ENCODE results near the gene GLT8D1. TPM values are rescaled to one million over a fixed set of nuclear protein-coding genes. Genes with fewer than 3 reads are reported as not detected.

Gene GLT8D1
- total RNA-seq, 2 donors from 2014 or later, result 37.7 to 46.7 TPM

DNA sequence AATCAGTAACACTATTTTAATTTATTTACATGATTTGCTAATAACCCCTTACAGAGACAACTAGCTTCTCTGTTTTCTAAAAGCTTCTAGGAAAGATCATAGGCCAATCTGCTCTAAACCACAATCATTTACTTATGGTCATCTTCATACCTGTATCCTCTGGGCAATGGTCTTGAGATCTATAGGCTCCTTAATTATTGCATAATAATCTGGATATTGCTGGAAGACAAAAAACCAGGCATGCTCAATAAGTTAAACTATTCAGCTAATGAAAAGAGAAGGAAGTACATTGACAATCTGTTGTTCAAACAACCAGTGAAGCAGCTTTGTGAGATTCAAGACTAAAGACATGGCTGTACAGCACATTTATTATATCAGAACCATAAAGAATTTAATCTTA, 54.0 kb downstream of the GLT8D1 start:
- no peak for DNase-seq (ENCODE audit: low spot score)
- peaks cover 88% of the 10 kb centered on the region for H3K36me3 ChIP-seq

DNA sequence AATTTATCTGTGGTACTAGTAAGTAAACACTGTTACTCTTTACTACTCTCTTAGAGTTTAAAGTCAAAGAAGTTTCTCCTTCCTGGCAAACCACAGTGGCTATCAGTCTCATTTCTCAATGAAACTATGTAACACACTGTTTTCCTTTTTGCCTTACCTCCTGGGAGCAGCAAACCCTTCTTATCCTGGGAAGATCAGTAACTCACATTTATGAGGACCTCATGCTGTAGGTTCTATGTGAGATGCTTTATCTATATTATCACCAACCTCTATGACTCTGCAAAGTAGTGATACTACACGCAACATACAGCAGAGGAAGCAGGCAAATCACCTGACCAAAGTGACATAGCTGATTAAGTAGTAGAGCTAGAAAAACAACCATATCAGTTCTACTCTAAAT, 55.2 kb downstream of the GLT8D1 start:
- no peaks in the 10 kb centered on the region for H3K9me3 ChIP-seq
- no peaks in the 10 kb centered on the region for H3K27me3 ChIP-seq
- no peak overlapping the region for H3K4me3 ChIP-seq
- no peaks in the 10 kb centered on the region for H3K4me1 ChIP-seq
- no peak for DNase-seq (ENCODE audit: low spot score)
- peaks cover 76% of the 10 kb centered on the region for H3K36me3 ChIP-seq
- TF ChIP-seq, protein P1, sequence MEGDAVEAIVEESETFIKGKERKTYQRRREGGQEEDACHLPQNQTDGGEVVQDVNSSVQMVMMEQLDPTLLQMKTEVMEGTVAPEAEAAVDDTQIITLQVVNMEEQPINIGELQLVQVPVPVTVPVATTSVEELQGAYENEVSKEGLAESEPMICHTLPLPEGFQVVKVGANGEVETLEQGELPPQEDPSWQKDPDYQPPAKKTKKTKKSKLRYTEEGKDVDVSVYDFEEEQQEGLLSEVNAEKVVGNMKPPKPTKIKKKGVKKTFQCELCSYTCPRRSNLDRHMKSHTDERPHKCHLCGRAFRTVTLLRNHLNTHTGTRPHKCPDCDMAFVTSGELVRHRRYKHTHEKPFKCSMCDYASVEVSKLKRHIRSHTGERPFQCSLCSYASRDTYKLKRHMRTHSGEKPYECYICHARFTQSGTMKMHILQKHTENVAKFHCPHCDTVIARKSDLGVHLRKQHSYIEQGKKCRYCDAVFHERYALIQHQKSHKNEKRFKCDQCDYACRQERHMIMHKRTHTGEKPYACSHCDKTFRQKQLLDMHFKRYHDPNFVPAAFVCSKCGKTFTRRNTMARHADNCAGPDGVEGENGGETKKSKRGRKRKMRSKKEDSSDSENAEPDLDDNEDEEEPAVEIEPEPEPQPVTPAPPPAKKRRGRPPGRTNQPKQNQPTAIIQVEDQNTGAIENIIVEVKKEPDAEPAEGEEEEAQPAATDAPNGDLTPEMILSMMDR (IDR thresholded peaks at IDR 0.05), result no peak
- no peak overlapping the region for H3K27ac ChIP-seq

More for the DNA sequence above, 54.0 kb downstream of the GLT8D1 start:
- Histone ChIP-seq H3K27ac (no peak overlapping the region), H3K4me3 (no peak overlapping the region), H3K4me1 (no peaks in the 10 kb centered on the region), H3K9me3 (no peaks in the 10 kb centered on the region), H3K27me3 (no peaks in the 10 kb centered on the region)
- TF ChIP-seq, protein P1 (IDR thresholded peaks at IDR 0.05), result no peak

DNA sequence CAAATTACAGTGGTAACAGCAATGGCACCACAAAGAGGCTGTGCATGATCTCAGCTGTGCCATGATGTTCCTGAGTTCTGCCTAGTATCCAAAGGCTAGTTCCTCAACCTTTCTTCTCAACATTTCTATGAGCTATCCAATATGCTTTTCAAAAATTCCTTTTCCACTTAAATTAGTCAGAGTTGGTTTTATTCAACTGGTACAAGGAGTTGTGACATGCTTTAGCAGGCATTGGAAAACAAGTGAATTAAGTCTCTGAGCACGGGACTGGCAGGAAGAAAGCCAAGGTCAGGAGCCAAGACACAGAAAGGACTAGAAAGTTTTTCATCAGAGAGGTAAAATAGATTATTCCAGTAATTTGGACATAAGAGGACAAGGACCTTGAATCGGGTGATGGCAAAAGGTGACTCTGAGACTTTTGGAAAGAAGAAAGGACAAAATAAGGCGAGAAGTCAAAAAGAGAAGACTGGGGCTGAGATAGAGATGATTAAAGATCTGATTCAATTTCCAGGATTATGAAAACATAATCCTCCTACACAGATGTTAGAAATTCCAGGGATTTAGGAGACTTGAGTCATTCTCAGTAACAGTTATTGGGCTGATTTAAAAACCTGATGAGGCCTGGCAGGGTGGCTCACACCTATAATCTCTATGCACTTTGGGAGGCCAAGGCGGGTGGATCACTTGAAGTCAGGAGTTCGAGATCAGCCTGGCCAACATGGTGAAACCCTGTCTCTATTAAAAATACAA, 56.0 kb downstream of the GLT8D1 start:
- Histone ChIP-seq H3K9me3 (no peaks in the 10 kb centered on the region), H3K27me3 (no peaks in the 10 kb centered on the region), H3K36me3 (peaks cover 68% of the 10 kb centered on the region), H3K4me1 (no peaks in the 10 kb centered on the region), H3K27ac (no peak overlapping the region), H3K4me3 (no peak overlapping the region)
- TF ChIP-seq, protein P1 (IDR thresholded peaks at IDR 0.05), result no peak
- DNase-seq (ENCODE audit: low spot score), result no peak

DNA sequence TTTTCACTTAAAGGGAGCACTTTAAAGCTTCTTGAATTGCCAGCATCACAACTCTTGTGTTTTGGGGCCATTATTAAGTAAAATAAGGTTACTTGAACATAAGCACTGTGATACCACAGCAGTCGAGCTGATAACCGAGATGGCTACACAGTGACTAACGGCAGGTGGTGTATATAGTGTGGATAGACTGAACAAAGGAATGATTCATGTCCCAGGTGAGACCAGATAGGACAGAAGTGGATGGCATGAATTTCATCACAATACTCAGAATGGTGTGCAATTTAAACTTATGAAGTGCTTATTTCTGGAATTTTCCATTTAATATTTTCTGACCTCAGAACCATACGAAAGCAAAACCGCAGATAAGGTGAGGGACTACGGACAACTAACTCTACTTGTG, 60.0 kb downstream of the GLT8D1 start:
- TF ChIP-seq, protein P1 (IDR thresholded peaks at IDR 0.05), result no peak
- Histone ChIP-seq H3K4me1 (peaks cover 0 to 6% of the 10 kb centered on the region in 2 donors), H3K4me3 (no peak overlapping the region), H3K36me3 (peaks cover 51% of the 10 kb centered on the region), H3K9me3 (no peaks in the 10 kb centered on the region), H3K27ac (no peak overlapping the region), H3K27me3 (no peaks in the 10 kb centered on the region)
- no peak for DNase-seq (ENCODE audit: low spot score)

Other genes with a start within 250 kb of the GLT8D1 start
- gene STAB1, start 210.5 kb downstream of the GLT8D1 start, total RNA-seq, result 10 to 100 TPM; 46.5 to 62.6 TPM
- 100 to 1,000 TPM in 1 of 2 donors, 10 to 100 TPM in 1; 94.0 to 146 TPM for gene NT5DC2, start 171.9 kb downstream of the GLT8D1 start, total RNA-seq
- 1 to 10 TPM; 1.2 to 3.1 TPM for gene UQCC5, start 169.2 kb downstream of the GLT8D1 start, total RNA-seq
- 10 to 100 TPM; 39.8 to 40.6 TPM for gene PBRM1, start 19.9 kb downstream of the GLT8D1 start, total RNA-seq
- 10 to 100 TPM; 29.7 to 49.3 TPM for gene GNL3, start 19.8 kb downstream of the GLT8D1 start, total RNA-seq
- gene SPCS1, start 315 bp upstream of the GLT8D1 start, total RNA-seq, result 100 to 1,000 TPM; 138 to 328 TPM
- 10 to 100 TPM; 12.8 to 14.6 TPM for gene NEK4, start 65.1 kb upstream of the GLT8D1 start, total RNA-seq
- not detected for gene ITIH1, start 71.8 kb upstream of the GLT8D1 start, total RNA-seq
- 1 to 10 TPM in 1 of 2 donors, under 1 TPM in 1; 0.19 to 2.1 TPM for gene ITIH3, start 89.0 kb upstream of the GLT8D1 start, total RNA-seq
- 1 to 10 TPM in 1 of 2 donors, not detected in 1; 1.2 TPM for gene ITIH4, start 124.9 kb upstream of the GLT8D1 start, total RNA-seq
- 10 to 100 TPM; 43.8 to 45.0 TPM for gene MUSTN1, start 129.2 kb upstream of the GLT8D1 start, total RNA-seq
- 10 to 100 TPM in 1 of 2 donors, 1 to 10 TPM in 1; 7.6 to 10.3 TPM for gene STIMATE, start 191.8 kb upstream of the GLT8D1 start, total RNA-seq